BJ (cell line): Measurements from ENCODE around the gene HOMER1. TPM values are rescaled to one million over a fixed set of nuclear protein-coding genes. Genes with fewer than 3 reads are reported as not detected.
A peak's percentile ranks its signal among the peaks of the same experiment; 100 is the strongest.
"Not testable (repeated sequence)": the region's sequence is repeated elsewhere in the genome, so short reads cannot be mapped to it uniquely, and the experiment has no call there.

ENCODE experiments used
- CTCF ChIA-PET: fragments of 350-600 bp; formaldehyde crosslinking; extraction: SDS; loops from one replicate; lab custom pipeline; 2021; ENCODE audit warnings: antibody characterized with exemption, inconsistent platforms; lab: Yijun Ruan, JAX
- POLR2A ChIA-PET: fragments of 300-600 bp; sonication (Branson Sonifier 250); formaldehyde crosslinking; extraction: SDS; loops from one replicate; lab custom pipeline; 2021; ENCODE audit warnings: antibody characterized with exemption; lab: Charles Lee
- DNase-seq: peaks from one replicate; pipeline ENCODE4 v3.0.0-alpha.2; 2011; ENCODE audit warnings: low read depth
- H3K27me3 ChIP-seq: 2 replicates; pipeline ENCODE4 v1.6.0; 2011; ENCODE audit warnings: low read length; ENCODE audit not compliant: control insufficient read depth, insufficient read depth
- H3K36me3 ChIP-seq: 2 replicates; pipeline ENCODE4 v1.5.1; 2011; ENCODE audit warnings: low read length; ENCODE audit not compliant: control insufficient read depth, insufficient read depth
- H3K4me3 ChIP-seq: 2 replicates; pipeline ENCODE4 v1.5.1; 2011; ENCODE audit warnings: low read depth, mild to moderate bottlenecking, control low read depth, low read length
- CTCF ChIP-seq: IDR thresholded peaks from 2 replicates; pipeline ENCODE4 v1.5.1; 2011; ENCODE audit warnings: low read depth, mild to moderate bottlenecking, control low read depth, inconsistent platforms, low read length, moderate library complexity; ENCODE audit not compliant: insufficient read depth
- polyA plus RNA-seq: library from polyadenylated mRNA; depleted of rRNA; stranded (reverse); fragments of >200 nt; gene quantifications from 2 replicates; pipeline ENCODE4 v1.2.3, GENCODE V29; 2011

The HOMER1 gene
- polyA plus RNA-seq, 1 experiment = 1.2 TPM

GRCh38 chr5:79518718-79519117, 4.8 kb upstream of the HOMER1 start:
- TF ChIP-seq CTCF = no peak
- Histone ChIP-seq H3K27me3 (no peaks in the 10 kb centered on the region), H3K4me3 (no peak overlapping the region), H3K36me3 (no peaks in the 10 kb centered on the region)
- ChIA-PET POLR2A (no interaction called here), CTCF (interaction anchor here (0.5 kb wide), 1 partner anchor 213 kb away, joined by 3 read pairs; no protein-coding TSS in a partner anchor)
- no peak for DNase-seq

GRCh38 chr5:79517601-79518000, 3.7 kb upstream of the HOMER1 start:
- H3K36me3 ChIP-seq = no peaks in the 10 kb centered on the region
- no peaks in the 10 kb centered on the region for H3K27me3 ChIP-seq
- DNase-seq = no peak
- H3K4me3 ChIP-seq = no peak overlapping the region
- no peak for TF ChIP-seq CTCF
- ChIA-PET POLR2A (interaction anchor here (0.6 kb wide), 1 partner anchor 81 kb away, joined by 4 read pairs; no protein-coding TSS in a partner anchor), CTCF (no interaction called here)

- POLR2A ChIA-PET = no interaction called here
- CTCF ChIA-PET = no interaction called here
Measured at GRCh38 chr5:79516986-79517385, 3.1 kb upstream of the HOMER1 start.

GRCh38 chr5:79516331-79516730, 2.4 kb upstream of the HOMER1 start:
- DNase-seq, CTCF ChIA-PET, H3K36me3 ChIP-seq, H3K4me3 ChIP-seq, H3K27me3 ChIP-seq, POLR2A ChIA-PET: not testable (repeated sequence)

More at GRCh38 chr5:79516986-79517385, 3.1 kb upstream of the HOMER1 start:
- Histone ChIP-seq H3K27me3 (no peaks in the 10 kb centered on the region), H3K4me3 (no peak overlapping the region), H3K36me3 (no peaks in the 10 kb centered on the region)
- DNase-seq = no peak
- no peak for TF ChIP-seq CTCF

GRCh38 chr5:79514391-79515105, 614 bp upstream of the HOMER1 start:
- Histone ChIP-seq H3K27me3 (no peaks in the 10 kb centered on the region), H3K4me3 (peak overlapping the region; percentile 76), H3K36me3 (no peaks in the 10 kb centered on the region)
- ChIA-PET POLR2A (interaction anchor here (0.7 kb wide), 1 partner anchor 894 kb away, joined by 5 read pairs; the partner anchor contains the start of gene ZFYVE16), CTCF (interaction anchor here (1.9 to 2.3 kb wide), 2 partner anchors 382 to 489 kb away, joined by 6 read pairs; no protein-coding TSS in a partner anchor)
- TF ChIP-seq CTCF = no peak
- peak; percentile 43 for DNase-seq
